ENCODE results near the gene PSD. TPM values are rescaled to one million over a fixed set of nuclear protein-coding genes. Genes with fewer than 3 reads are reported as not detected.
A peak's percentile ranks its signal among the peaks of the same experiment; 100 is the strongest.

PSD gene
- total and polyA plus RNA-seq, 2 donors (not counting 3 experiments of a cell fraction or from before 2014, with no cell fraction given) = 0.10 to 0.40 TPM

DNA sequence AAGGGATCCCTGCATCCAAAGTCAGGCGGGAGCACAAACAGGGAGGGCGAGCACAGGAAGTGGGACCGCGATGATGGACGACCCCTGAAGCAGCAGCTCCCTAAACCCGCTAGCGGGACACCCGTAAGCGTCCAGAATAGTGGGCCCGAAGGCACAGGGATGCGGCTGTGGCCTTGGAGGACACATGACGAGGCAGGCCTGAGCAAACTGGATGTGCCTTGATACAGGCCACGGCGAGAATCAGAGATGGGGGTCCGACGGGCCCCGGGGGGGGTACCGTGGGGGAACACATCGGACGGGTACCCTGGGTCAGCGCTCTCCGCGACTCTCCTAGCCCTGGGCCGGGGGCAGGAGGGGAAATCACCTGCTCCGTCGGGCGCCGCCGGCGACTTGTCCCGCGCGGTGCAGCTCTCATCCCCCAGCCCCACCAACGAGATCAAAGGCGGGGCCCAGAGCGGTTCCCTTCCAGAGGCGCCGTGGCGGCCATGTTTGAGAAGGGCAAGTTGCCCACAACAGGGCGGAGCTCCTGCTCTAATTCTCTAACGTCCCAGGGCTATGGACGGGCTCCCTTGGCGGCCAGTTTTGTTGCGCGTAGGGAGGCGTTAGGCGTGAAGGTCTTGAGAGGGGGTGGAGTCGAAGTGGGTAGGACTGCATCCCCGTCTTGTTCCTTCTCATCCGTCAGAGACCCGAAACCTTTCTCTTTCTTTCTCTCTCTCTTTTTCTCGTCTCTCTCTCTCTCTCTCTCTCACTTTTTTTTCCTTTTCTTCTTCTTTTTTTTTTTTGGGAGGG is 13.8 kb upstream of the PSD start, which contains the start of gene CUEDC2:
Gene CUEDC2 (minus strand): TSS at position 413 of the 789 bp plus-strand sequence. CDS start 7,386 bp downstream, outside the sequence.
- peak within 1 kb of the TSS; percentile 78 for H3K4me2 ChIP-seq (ENCODE audit: insufficient read depth, low read length)
- no peaks in the 10 kb centered on the region for H4K20me1 ChIP-seq (replicated peaks; ENCODE audit: control insufficient read depth, extremely low read depth, insufficient read depth, low read length)
- ChIA-PET POLR2A (interaction anchor here (0.6 to 1.1 kb wide), 3 partner anchors 12 to 44 kb away, joined by 5 to 6 read pairs (median 6); partner anchors contain the start of gene FBXL15), CTCF (interaction anchor here (0.6 to 2.4 kb wide), 15 partner anchors 11 to 310 kb away, joined by 3 to 25 read pairs (median 4); partner anchors contain the start of genes ACTR1A, C10orf95, FBXL15 and NFKB2)
- H3K9me1 ChIP-seq (replicated peaks; ENCODE audit: control insufficient read depth, extremely low read depth, insufficient read depth, low read length) = no peaks in the 10 kb centered on the region
- DNase-seq (ENCODE audit: low read depth, low spot score) (peak; percentile 97), FAIRE-seq (peak; percentile 97)
- no peaks in the 10 kb centered on the region for H3K9me3 ChIP-seq (replicated peaks; ENCODE audit: control insufficient read depth, insufficient read depth, low read length)
- peaks cover 9% of the 10 kb centered on the region for H3K79me2 ChIP-seq (ENCODE audit: control insufficient read depth, insufficient read depth, low read length)
- H3K4me3 ChIP-seq (replicated peaks in 1 of 3; ENCODE audit: insufficient read depth in 1 of 3, low read depth in 1 of 3, low read length in 3 of 3) = peak within 1 kb of the TSS; percentile 53 to 87 (median 66)
- no peaks in the 10 kb centered on the region for H3K36me3 ChIP-seq (ENCODE audit: control insufficient read depth in 2 of 2, extremely low read depth in 1 of 2, insufficient read depth in 2 of 2, low read length in 2 of 2)
- TSS peak; percentile 86 for BruUV-seq (replicated peaks)
- intact Hi-C loops (cut with micrococcal nuclease) = loop anchor here (1.0 kb wide), 1 partner anchor 10 kb away; no protein-coding TSS in a partner anchor
- H2AFZ ChIP-seq (ENCODE audit: low read depth, low read length) = peak within 1 kb of the TSS; percentile 67
- TF ChIP-seq POLR2AphosphoS5 (IDR thresholded peaks at IDR 0.05; ENCODE audit: insufficient read depth, low read depth, low read length) (peak; percentile 81), EZH2 (IDR thresholded peaks at IDR 0.05; ENCODE audit: borderline replicate concordance, low read depth, low read length, severe bottlenecking) (no peak), FOS (IDR thresholded peaks at IDR 0.05; ENCODE audit: borderline replicate concordance, insufficient read depth, low read length) (no peak), POLR2A (IDR thresholded peaks at IDR 0.05; ENCODE audit: low read depth, low read length) (peak; percentile 91), JUN (IDR thresholded peaks at IDR 0.05; ENCODE audit: borderline replicate concordance, insufficient read depth, insufficient read length, low read depth) (no peak)
- TF ChIP-seq, protein P1, sequence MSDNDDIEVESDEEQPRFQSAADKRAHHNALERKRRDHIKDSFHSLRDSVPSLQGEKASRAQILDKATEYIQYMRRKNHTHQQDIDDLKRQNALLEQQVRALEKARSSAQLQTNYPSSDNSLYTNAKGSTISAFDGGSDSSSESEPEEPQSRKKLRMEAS (IDR thresholded peaks at IDR 0.05; ENCODE audit: insufficient read depth, insufficient read length) = no peak
- peaks cover 11 to 22% of the 10 kb centered on the region in 2 experiments for H3K27me3 ChIP-seq (ENCODE audit: control insufficient read depth in 2 of 2, insufficient read depth in 2 of 2, low read length in 2 of 2)
- H3K4me1 ChIP-seq (ENCODE audit: control insufficient read depth, extremely low read depth, insufficient read depth, low read length) = peaks cover 7% of the 10 kb centered on the region
- dilution Hi-C loops (cut with MboI; ENCODE audit: extremely low pct_ligation_motif_present, low sequenced_read_pairs) = no loop called here
- peak within 1 kb of the TSS; percentile 17 for H3K27ac ChIP-seq (ENCODE audit: insufficient read depth, low read depth, low read length)
- H3K9ac ChIP-seq (replicated peaks; ENCODE audit: extremely low read depth, insufficient read depth, low read length) = peak within 1 kb of the TSS; percentile 78
